PC-3 (cell line): ENCODE data around the gene CEBPZ. TPM values are rescaled to one million over a fixed set of nuclear protein-coding genes. Genes with fewer than 3 reads are reported as not detected.

Experiments
- ATAC-seq: fragments of 200-7000 bp; cut with Tn5 transposase; 2 replicates; pipeline ENCODE4 v1.9.1; 2020; ENCODE audit warnings: mild to moderate bottlenecking, moderate library complexity
- BruUV-seq: library from RNA; stranded (reverse); fragments of 400-500 nt; replicated peaks from 2 replicates; lab custom pipeline; 2021; lab: Mats Ljungman, UMichigan
- CTCF ChIA-PET: fragments of 300-600 bp; sonication (Branson Sonifier 250); formaldehyde crosslinking; loops from one replicate; lab custom pipeline; 2022; ENCODE audit warnings: antibody characterized with exemption; lab: Charles Lee
- POLR2A ChIA-PET: fragments of 300-600 bp; sonication (Branson Sonifier 250); formaldehyde crosslinking; loops from one replicate; lab custom pipeline; 2022; ENCODE audit warnings: antibody characterized with exemption; ENCODE audit not compliant: unreplicated experiment; lab: Charles Lee
- DNase-seq: peaks from one replicate; pipeline ENCODE4 v3.0.0-alpha.2; 2015
- H2AFZ ChIP-seq: fragments of 300-600 bp; sonication (generic); 2 replicates; pipeline ENCODE4 v1.6.0; 2016; ENCODE audit warnings: antibody characterized with exemption, low read length
- H3F3A ChIP-seq: fragments of 300-600 bp; sonication (generic); one replicate; pipeline ENCODE4 v1.6.0; 2017; ENCODE audit warnings: antibody characterized with exemption, low read length, control low read depth, mild to moderate bottlenecking; ENCODE audit not compliant: unreplicated experiment
- H3K27ac ChIP-seq: fragments of 300-600 bp; sonication (generic); 2 replicates; pipeline ENCODE4 v1.5.1; 2016; ENCODE audit warnings: mild to moderate bottlenecking, low read length
- H3K27me3 ChIP-seq: fragments of 300-600 bp; sonication (generic); 2 replicates; pipeline ENCODE4 v1.6.1; 2016; ENCODE audit warnings: low read length, mixed read lengths
- H3K36me3 ChIP-seq: fragments of 300-600 bp; sonication (generic); 2 replicates; pipeline ENCODE4 v1.6.1; 2016; ENCODE audit warnings: low read depth, mixed run types, low read length, mixed read lengths
- H3K4me1 ChIP-seq: fragments of 300-600 bp; sonication (generic); 2 replicates; pipeline ENCODE4 v1.5.1; 2016; ENCODE audit warnings: low read length; ENCODE audit not compliant: insufficient read depth
- H3K4me2 ChIP-seq: fragments of 300-600 bp; sonication (generic); 2 replicates; pipeline ENCODE4 v1.6.0; 2016; ENCODE audit warnings: low read length
- H3K4me3 ChIP-seq: fragments of 300-600 bp; sonication (generic); 2 replicates; pipeline ENCODE4 v1.5.1; 2016; ENCODE audit warnings: mild to moderate bottlenecking, low read length, mixed read lengths
- H3K79me2 ChIP-seq: fragments of 300-600 bp; sonication (generic); 2 replicates; pipeline ENCODE4 v1.6.1; 2017; ENCODE audit warnings: low read length, mixed read lengths
- H3K9ac ChIP-seq: fragments of 300-600 bp; sonication (generic); 2 replicates; pipeline ENCODE4 v1.6.0; 2016; ENCODE audit warnings: mild to moderate bottlenecking, low read length
- H3K9me2 ChIP-seq: fragments of 300-600 bp; sonication (generic); replicated peaks from 2 replicates; pipeline ENCODE4 v1.6.1; 2016; ENCODE audit warnings: mixed run types, low read length, mixed read lengths
- H3K9me3 ChIP-seq: fragments of 300-600 bp; sonication (generic); 2 replicates; pipeline ENCODE4 v1.6.1; 2016; ENCODE audit warnings: low read length, mixed read lengths
- H4K20me1 ChIP-seq: fragments of 300-600 bp; sonication (generic); 2 replicates; pipeline ENCODE4 v1.6.1; 2016; ENCODE audit warnings: low read length, mixed read lengths
- CTCF ChIP-seq: fragments of 300-600 bp; sonication (generic); conservative IDR thresholded peaks from 2 replicates; pipeline ENCODE4 v1.5.1; 2017; ENCODE audit warnings: antibody characterized with exemption, low read depth, mild to moderate bottlenecking, low read length
- EZH2 ChIP-seq: fragments of 300-600 bp; sonication (generic); IDR thresholded peaks from one replicate; pipeline ENCODE4 v1.6.1; 2017; ENCODE audit warnings: antibody characterized with exemption, mild to moderate bottlenecking, low read length; ENCODE audit not compliant: unreplicated experiment
- EZH2phosphoT487 ChIP-seq: fragments of 300-600 bp; sonication (generic); IDR thresholded peaks from 2 replicates; pipeline ENCODE4 v1.6.1; 2018; ENCODE audit warnings: mild to moderate bottlenecking, antibody characterized with exemption, low read length, borderline replicate concordance
- intact Hi-C: fragments of 100-400 bp; cut with micrococcal nuclease; formaldehyde crosslinking; loops from 2 replicates; pipeline ENCODE4 v1.9.0; 2023
- total RNA-seq: library from RNA; depleted of rRNA; stranded (reverse); fragments of >200 nt; gene quantifications from 2 replicates; pipeline ENCODE4 v1.2.3, GENCODE V29; 2014

The CEBPZ gene
- total RNA-seq, 1 experiment from 2014 or later, result 39.8 TPM

DNA sequence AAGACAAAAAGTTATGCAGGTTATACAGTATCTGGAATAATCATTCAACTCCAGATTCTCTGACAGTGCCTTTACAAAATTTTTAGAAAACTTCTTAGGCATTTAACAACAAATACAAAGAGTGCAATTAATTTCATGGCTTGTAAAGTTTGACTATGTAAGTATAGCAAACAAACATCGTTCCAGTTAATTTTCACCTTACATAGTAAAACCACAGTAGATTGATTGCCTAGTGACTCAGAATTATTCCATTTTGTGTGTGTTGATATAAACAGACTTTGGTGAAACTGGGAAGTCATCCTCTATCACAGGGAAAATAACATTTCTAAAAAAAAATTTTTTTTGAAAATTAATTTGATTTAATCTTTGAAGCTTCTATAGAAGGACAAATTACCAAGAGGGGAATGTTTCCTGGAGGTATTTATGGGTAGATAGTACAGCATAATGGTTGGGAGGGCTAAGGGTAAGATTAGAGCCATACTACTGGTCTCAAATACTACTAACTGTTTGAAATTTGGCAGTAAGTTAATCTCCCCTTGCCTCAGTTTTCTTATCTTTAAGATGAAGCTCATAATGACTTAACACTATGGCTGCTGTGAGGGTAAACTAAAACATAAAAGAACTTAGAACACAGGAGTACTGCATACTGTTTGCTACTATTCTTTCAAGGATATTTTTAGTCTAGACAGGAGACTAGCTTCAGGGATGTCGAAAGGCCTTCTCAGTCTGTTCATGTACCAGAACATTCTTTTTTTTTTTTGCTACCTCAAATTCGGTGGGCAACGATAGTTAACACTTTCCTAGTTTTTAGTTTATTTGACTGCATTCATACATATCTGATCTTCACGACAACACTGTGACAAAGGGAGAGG, 19.7 kb upstream of the CEBPZ start:
- DNase-seq (no peak), ATAC-seq (peak; percentile 66)
- H3K36me3 ChIP-seq, result peaks cover 50% of the 10 kb centered on the region; the same call in 1 of the 2 replicates
- no peak overlapping the region for H3K27ac ChIP-seq
- H3K4me2 ChIP-seq, result no peak overlapping the region
- no peaks in the 10 kb centered on the region for H3F3A ChIP-seq
- BruUV-seq, result no TSS peak
- ChIA-PET POLR2A (no interaction called here), CTCF (no interaction called here)
- H4K20me1 ChIP-seq, result no peaks in the 10 kb centered on the region
- intact Hi-C loops, result loop anchor here (5.0 kb wide), 1 partner anchor 84 kb away; no protein-coding TSS in a partner anchor
- H3K4me3 ChIP-seq, result no peak overlapping the region
- H3K79me2 ChIP-seq, result no peaks in the 10 kb centered on the region
- H2AFZ ChIP-seq, result no peak overlapping the region
- no peaks in the 10 kb centered on the region for H3K9me2 ChIP-seq
- no peak overlapping the region for H3K9ac ChIP-seq
- no peaks in the 10 kb centered on the region for H3K27me3 ChIP-seq
- peaks cover 8% of the 10 kb centered on the region; the same call in 1 of the 2 replicates for H3K4me1 ChIP-seq
- TF ChIP-seq EZH2 (no peak), CTCF (no peak), EZH2phosphoT487 (no peak)
- no peaks in the 10 kb centered on the region for H3K9me3 ChIP-seq

DNA sequence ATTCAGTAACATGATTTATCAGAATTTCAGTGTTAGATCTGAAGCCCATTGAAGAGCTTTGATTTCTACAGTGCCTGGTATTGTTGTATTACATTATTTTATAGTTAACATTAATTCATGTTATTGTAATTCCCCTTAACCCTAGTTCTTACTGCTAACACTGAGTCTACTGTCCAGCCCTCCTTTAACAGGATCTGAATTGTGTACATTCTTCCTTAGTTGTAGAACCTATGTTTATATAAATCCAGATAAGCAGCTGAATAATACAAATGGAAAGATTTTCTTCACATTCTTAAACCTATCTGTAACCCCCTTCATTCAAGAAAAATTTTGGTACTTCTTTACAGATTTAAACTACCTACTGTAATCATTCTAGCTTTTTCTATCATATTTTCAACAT, 14.8 kb upstream of the CEBPZ start:
- H2AFZ ChIP-seq, result no peak overlapping the region
- H3K9ac ChIP-seq, result no peak overlapping the region
- H3K9me2 ChIP-seq, result no peaks in the 10 kb centered on the region
- TF ChIP-seq EZH2phosphoT487, result no peak
- TF ChIP-seq CTCF, result no peak
- TF ChIP-seq EZH2, result no peak
- no peaks in the 10 kb centered on the region for H3F3A ChIP-seq
- no TSS peak for BruUV-seq
- no peak overlapping the region for H3K4me2 ChIP-seq
- H3K4me1 ChIP-seq, result no peaks in the 10 kb centered on the region
- DNase-seq, result no peak
- H3K79me2 ChIP-seq, result no peaks in the 10 kb centered on the region
- no peak overlapping the region for H3K4me3 ChIP-seq
- ATAC-seq, result no peak
- CTCF ChIA-PET, result no interaction called here
- no peaks in the 10 kb centered on the region for H3K27me3 ChIP-seq
- peaks cover 57% of the 10 kb centered on the region for H3K36me3 ChIP-seq
- POLR2A ChIA-PET, result no interaction called here
- no peaks in the 10 kb centered on the region for H4K20me1 ChIP-seq
- no peak overlapping the region for H3K27ac ChIP-seq
- no peaks in the 10 kb centered on the region for H3K9me3 ChIP-seq
- intact Hi-C loops, result no loop called here

- DNase-seq (no peak), ATAC-seq (no peak)
- intact Hi-C loops, result no loop called here
- no TSS peak for BruUV-seq
- no peak overlapping the region for H3K27ac ChIP-seq
- H3F3A ChIP-seq, result no peaks in the 10 kb centered on the region
- CTCF ChIA-PET, result no interaction called here
- no peaks in the 10 kb centered on the region for H3K9me3 ChIP-seq
- H3K36me3 ChIP-seq, result peaks cover 50% of the 10 kb centered on the region
- POLR2A ChIA-PET, result no interaction called here
- TF ChIP-seq EZH2phosphoT487 (no peak), CTCF (no peak), EZH2 (no peak)
- H3K4me3 ChIP-seq, result no peak overlapping the region
- H3K4me2 ChIP-seq, result no peak overlapping the region
- H2AFZ ChIP-seq, result no peak overlapping the region
- no peaks in the 10 kb centered on the region for H3K4me1 ChIP-seq
- H3K27me3 ChIP-seq, result no peaks in the 10 kb centered on the region
- no peaks in the 10 kb centered on the region for H4K20me1 ChIP-seq
- no peak overlapping the region for H3K9ac ChIP-seq
- no peaks in the 10 kb centered on the region for H3K9me2 ChIP-seq
- H3K79me2 ChIP-seq, result no peaks in the 10 kb centered on the region
Observed at GRCh38 chr2:37244755-37245154, 13.4 kb upstream of the CEBPZ start.
